Stimulated activated CD8-positive, alpha-beta memory T cell treated with anti-CD3 and anti-CD28 coated beads, Interleukin-7, amount 100 ng/mL, for 48 hours (primary cell): ENCODE data around the gene EIF5AL1.
"Not testable (repeated sequence)": the region's sequence is repeated elsewhere in the genome, so short reads cannot be mapped to it uniquely, and the experiment has no call there.

Experiments used
- DNase-seq, 2 donors: peaks; one replicate each; pipeline ENCODE4 v3.0.0-alpha.2; 2020; ENCODE audit warnings: low read depth in 1 of 2; ENCODE audit errors: extremely low read depth in 1 of 2

The EIF5AL1 gene

DNA sequence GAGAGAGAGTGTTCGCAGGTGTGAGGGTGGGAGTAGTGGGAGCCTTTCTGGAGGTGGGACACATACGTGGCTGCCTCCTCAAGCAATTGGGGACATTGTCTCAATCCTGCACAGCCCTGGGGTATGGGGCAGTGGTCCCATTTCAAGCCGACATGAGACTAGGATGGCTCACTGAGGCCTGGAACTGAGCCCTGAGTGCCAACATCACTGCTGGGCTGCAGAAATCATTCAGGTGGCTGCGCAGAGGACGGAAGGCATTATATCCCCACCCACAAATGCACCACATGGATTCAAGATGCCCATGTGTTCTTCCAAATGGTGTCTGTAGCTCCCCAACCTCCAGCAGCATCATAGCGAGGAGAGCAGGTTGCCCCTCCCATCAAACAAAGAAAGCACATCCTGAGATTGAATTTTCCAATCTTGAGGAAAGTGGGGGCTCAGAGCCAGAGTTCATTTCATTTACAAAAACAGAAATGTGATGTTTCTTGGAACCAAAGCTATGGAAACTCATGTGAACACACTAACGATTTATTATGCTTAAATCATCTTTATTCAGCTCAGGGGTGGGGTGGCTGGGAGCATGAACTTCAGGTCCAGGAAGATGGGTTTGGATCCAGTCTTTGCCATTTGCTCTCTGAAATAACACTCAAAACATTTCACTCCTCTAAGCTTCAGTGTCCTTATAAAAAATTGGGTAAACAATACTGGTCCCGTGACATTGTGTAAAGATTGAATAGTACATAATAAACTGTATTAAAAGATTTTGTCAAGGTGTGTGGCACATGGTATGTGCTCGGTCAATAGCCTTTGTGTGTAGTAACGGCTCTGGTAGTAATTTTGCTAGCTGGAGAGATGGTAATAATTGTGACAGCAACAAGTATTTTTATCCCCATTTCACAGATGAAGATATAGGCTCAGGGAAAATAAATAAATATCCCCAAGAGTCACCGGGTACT lies 43.3 kb downstream of the EIF5AL1 start:
- DNase-seq = no peak

DNA sequence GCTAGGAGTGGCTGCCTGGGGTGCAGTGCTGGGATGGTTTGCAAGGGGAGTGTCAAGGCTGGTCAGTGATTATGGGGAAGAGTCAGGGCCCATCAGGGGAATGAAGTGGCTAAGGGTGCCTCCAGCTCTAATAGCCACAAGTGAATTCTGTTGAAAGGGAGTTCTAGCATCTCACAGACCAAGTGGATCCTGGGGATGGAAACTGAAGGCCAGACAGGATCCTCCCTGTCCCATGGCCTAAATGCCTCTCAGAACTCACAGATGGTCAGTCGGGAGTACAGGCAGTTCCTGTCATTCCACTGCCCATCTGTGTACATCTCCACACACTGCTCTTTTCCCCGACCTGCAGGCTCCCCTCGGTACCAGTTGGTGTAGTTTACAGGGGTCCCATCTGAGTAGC lies 44.6 kb downstream of the EIF5AL1 start:
- not testable (repeated sequence) for DNase-seq

DNA sequence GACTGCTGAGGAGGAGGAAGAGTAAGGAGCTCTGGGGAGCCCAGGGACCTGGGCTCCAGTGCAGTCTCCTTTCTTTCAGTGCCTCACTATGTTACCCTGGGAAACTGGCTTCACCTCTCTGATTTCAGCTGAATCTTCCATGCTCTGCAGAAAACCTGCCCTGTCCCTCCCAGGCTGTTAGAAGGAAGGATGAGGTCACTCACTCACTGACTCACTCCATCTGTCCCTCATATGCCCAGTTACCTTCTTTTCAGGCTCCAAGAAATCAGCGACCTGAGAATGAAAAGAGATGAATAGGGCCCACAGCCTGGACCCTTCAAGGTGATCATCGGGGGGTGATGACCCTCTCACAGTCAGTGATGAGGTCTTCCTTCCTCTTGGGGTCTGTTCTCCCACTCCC lies 47.4 kb downstream of the EIF5AL1 start:
- DNase-seq = no peak

DNA sequence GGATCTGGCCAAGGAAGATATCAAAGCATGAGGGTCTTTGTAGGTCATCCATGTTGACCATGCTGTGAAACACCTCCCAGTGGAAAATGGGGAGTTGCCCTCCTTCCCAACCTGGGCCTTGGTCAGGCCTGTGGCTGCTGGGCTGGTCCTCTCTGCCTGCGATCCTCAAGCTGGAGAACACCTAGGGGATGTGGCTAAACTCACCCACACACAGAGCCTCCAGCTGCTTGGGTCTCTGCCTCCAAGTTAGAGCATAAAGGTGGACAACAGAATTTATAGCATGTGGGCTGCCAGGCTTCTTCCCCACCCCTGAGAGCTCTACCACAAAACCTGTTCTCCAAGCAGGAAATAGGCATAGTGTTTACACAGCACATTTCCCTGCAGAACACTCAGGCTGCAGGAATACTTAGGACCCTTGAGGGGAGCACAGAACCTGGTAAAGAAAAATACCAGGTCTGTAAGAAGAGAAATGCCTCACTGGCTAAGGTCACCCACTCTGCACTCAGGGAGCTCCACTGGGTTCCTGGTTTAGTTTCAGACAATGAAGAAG lies 47.9 kb downstream of the EIF5AL1 start, which contains the start of gene SFTPA2:
TSS of gene SFTPA2 (minus strand) at position 248 of the 550 bp plus-strand sequence. CDS start 924 bp downstream, outside the sequence.
- DNase-seq = no peak

DNA sequence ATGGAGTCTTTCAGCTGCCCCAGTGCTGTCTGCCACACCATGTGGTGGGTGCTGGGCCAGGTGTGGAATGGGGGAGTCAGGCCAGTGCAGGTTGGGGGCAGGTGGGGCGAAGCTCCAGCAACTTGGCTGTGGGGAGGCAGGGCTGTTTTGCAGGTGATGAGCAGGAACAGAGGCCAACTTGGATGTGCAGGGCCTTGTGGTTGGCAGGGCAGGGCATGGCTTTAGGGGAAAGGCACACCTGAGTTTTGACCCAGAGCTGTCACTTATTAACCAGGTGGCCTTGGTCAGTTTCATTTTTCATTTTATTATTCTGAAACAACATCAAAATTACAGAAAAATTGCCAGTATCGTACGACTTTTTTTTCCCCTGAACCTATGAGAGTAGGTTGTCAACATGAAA lies 48.9 kb downstream of the EIF5AL1 start:
- DNase-seq = no peak

DNA sequence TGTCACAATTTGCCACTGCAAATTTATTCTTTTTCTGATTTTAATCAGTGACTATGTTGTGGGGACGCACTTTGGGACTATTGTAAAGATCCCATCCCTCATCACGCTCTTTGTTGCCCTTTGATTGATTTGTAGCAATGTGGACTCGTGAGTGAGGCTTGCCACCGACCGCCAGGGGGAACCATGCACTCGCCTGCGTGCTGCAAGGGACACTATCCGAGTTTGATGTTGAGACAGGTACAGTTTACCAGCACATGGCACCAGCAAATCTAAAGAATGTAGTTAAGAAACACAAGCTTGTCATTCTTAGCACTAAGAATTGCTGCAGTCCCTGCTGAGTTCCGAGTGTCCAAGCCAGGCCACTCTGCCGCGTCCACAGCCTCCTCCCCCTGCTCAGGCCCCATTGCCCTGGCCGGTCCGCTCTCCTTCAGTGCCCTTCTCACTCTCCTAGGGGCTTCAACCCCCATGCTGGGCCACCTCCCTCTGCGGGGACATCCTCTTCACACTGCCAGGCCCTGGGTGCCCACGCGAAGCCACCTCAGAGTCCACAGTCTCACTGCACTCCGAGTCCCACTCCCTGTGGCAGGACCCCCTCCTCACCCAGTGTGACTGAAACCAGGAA lies 49.9 kb downstream of the EIF5AL1 start:
- peak; percentile 17 to 23 for DNase-seq

DNA sequence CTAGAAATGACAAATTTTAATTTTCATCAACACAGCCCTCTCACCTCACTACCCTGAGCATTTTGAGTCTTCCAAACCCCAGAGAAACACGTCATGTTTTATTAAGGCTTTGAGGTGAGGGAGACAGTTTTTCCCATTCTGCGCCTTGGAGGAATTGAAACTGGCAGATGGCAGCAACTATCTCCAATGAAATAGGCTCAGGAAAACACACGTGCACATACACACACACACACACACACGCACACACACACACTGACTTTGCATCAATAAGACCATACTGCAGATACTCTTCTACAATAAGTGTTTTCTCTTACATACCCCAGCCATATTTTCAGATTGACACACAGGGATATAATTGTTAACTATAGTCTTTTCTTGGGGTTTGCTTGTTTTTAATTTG lies 51.1 kb downstream of the EIF5AL1 start:
- no peak for DNase-seq
